B cell (primary cell): Measurements from ENCODE around the gene HOXC4. TPM values are rescaled to one million over a fixed set of nuclear protein-coding genes. Genes with fewer than 3 reads are reported as not detected.

ENCODE experiments used
- ATAC-seq: fragments of 200-7000 bp; cut with Tn5 transposase; one replicate; pipeline ENCODE4 v1.10.0; 2021; ENCODE audit warnings: low read depth, mild to moderate bottlenecking, moderate number of reproducible peaks, moderate library complexity
- CTCF ChIA-PET: fragments of 350-600 bp; sonication (Branson Sonifier 250); formaldehyde crosslinking; loops from one replicate; lab custom pipeline; 2021; ENCODE audit warnings: antibody characterized with exemption, inconsistent platforms; lab: Charles Lee
- POLR2A ChIA-PET: fragments of 350-600 bp; sonication (Branson Sonifier 250); formaldehyde crosslinking; loops from one replicate; lab custom pipeline; 2021; ENCODE audit warnings: antibody characterized with exemption; lab: Charles Lee
- DNase-seq: peaks from one replicate; pipeline ENCODE4 v3.0.0; 2013
- H2AFZ ChIP-seq: 2 replicates; pipeline ENCODE4 v1.6.1; 2012; ENCODE audit warnings: mild to moderate bottlenecking, low read depth, low read length; ENCODE audit not compliant: insufficient read depth, poor library complexity, severe bottlenecking
- H3K27ac ChIP-seq, 2 donors: 1 replicate in 1 of 2; 2 replicates in 1 of 2; pipeline ENCODE4 v1.5.1; 2012 to 2013; ENCODE audit warnings: low read length in 2 of 2, mild to moderate bottlenecking in 2 of 2, moderate library complexity in 1 of 2
- H3K27me3 ChIP-seq, 4 experiments: fragments of 200-600 bp in 1 of 4; sonication (generic) in 1 of 4; replicated peaks in 1 of 4; 1 replicate in 2 of 4; 2 replicates in 2 of 4; pipeline versions ENCODE4 v1.6.1 to v1.7.0; 2013 to 2016; ENCODE audit warnings: low read length in 3 of 4, mild to moderate bottlenecking in 2 of 4, mixed read lengths in 1 of 4, moderate library complexity in 1 of 4; ENCODE audit not compliant: insufficient read depth in 4 of 4, control insufficient read depth in 3 of 4; ENCODE audit errors: control extremely low read depth in 1 of 4
- H3K36me3 ChIP-seq, 2 experiments: replicated peaks in 1 of 2; 1 replicate in 1 of 2; 2 replicates in 1 of 2; pipeline versions ENCODE4 v1.6.1 to v1.7.1; 2013; ENCODE audit warnings: low read length in 1 of 2; ENCODE audit not compliant: insufficient read depth in 2 of 2, control insufficient read depth in 1 of 2; ENCODE audit errors: control extremely low read depth in 1 of 2, extremely low read depth in 1 of 2
- H3K4me1 ChIP-seq, 2 donors: fragments of 200-600 bp in 1 of 2; sonication (generic) in 1 of 2; 1 replicate in 1 of 2; 2 replicates in 1 of 2; pipeline versions ENCODE4 v1.5.1 to v1.6.1; 2013 to 2017; ENCODE audit warnings: low read length in 2 of 2; ENCODE audit not compliant: control insufficient read depth in 2 of 2, insufficient read depth in 2 of 2
- H3K4me2 ChIP-seq: replicated peaks from 2 replicates; pipeline ENCODE3; 2012; ENCODE audit warnings: mild to moderate bottlenecking, low read depth, low read length; ENCODE audit not compliant: poor library complexity, severe bottlenecking
- H3K4me3 ChIP-seq, 5 experiments: fragments of 200-600 bp in 1 of 5; sonication (generic) in 1 of 5; 1 replicate in 3 of 5; 2 replicates in 2 of 5; pipeline versions ENCODE4 v1.5.1 to v1.7.0; 2011 to 2016; ENCODE audit warnings: low read length in 4 of 5, mild to moderate bottlenecking in 4 of 5, low read depth in 2 of 5, control low read depth in 1 of 5, moderate library complexity in 1 of 5; ENCODE audit not compliant: insufficient read depth in 1 of 5; ENCODE audit errors: control extremely low read depth in 1 of 5, extremely low read depth in 1 of 5
- H3K79me2 ChIP-seq: fragments of 200-600 bp; sonication (generic); one replicate; pipeline ENCODE4 v1.6.0; 2016; ENCODE audit warnings: low read length; ENCODE audit not compliant: control insufficient read depth, insufficient read depth
- H3K9ac ChIP-seq: fragments of 200-600 bp; sonication (generic); 2 replicates; pipeline ENCODE4 v1.6.1; 2017; ENCODE audit warnings: mild to moderate bottlenecking, low read length, moderate library complexity
- H3K9me3 ChIP-seq, 3 donors: one replicate each; pipeline versions ENCODE4 v1.6.1 to v1.7.1; 2013; ENCODE audit warnings: low read length in 2 of 3; ENCODE audit not compliant: control insufficient read depth in 2 of 3, insufficient read depth in 1 of 3; ENCODE audit errors: control extremely low read depth in 1 of 3
- H4K20me1 ChIP-seq: 2 replicates; pipeline ENCODE4 v1.6.0; 2012; ENCODE audit warnings: mild to moderate bottlenecking, low read length; ENCODE audit not compliant: insufficient read depth, control insufficient read depth, poor library complexity, severe bottlenecking
- H3K27ac Mint-ChIP-seq: one replicate; pipeline ENCODE4 v1.8.0; 2021; ENCODE audit warnings: mixed read lengths
- H3K27me3 Mint-ChIP-seq: one replicate; pipeline ENCODE4 v1.8.0; 2021; ENCODE audit warnings: mixed read lengths
- H3K4me1 Mint-ChIP-seq: one replicate; pipeline ENCODE4 v1.8.0; 2021; ENCODE audit warnings: mixed read lengths
- H3K4me3 Mint-ChIP-seq: one replicate; pipeline ENCODE4 v1.8.0; 2021; ENCODE audit warnings: mixed read lengths
- H3K9me3 Mint-ChIP-seq: one replicate; pipeline ENCODE4 v1.8.0; 2022; ENCODE audit warnings: mixed read lengths; ENCODE audit not compliant: insufficient read depth
- CTCF ChIP-seq: fragments of 200-600 bp; IDR thresholded peaks from one replicate; pipeline ENCODE4 v1.8.0; 2022; ENCODE audit warnings: antibody characterized with exemption, mild to moderate bottlenecking
- EZH2 ChIP-seq: IDR thresholded peaks from 2 replicates; pipeline ENCODE4 v1.6.1; 2012; ENCODE audit warnings: borderline replicate concordance, low read depth, mild to moderate bottlenecking, moderate library complexity, low read length; ENCODE audit not compliant: insufficient read depth, poor library complexity, severe bottlenecking
- WGBS: methylation state at CpG from one replicate; pipeline ENCODE4 v1.1.5; 2013; ENCODE audit warnings: missing lambda C conversion rate; ENCODE audit not compliant: insufficient coverage; 5-methylcytosine and 5-hydroxymethylcytosine counted together
- intact Hi-C: fragments of 100-400 bp; cut with micrococcal nuclease; formaldehyde crosslinking; loops from one replicate; pipeline ENCODE4 v1.10.0; 2022
- polyA plus RNA-seq: library from polyadenylated mRNA; depleted of rRNA; stranded (reverse); fragments of >200 nt; gene quantifications from 2 replicates; pipeline ENCODE4 v1.2.3, GENCODE V29; 2012
- total RNA-seq, 2 donors: library from RNA; stranded (reverse); fragments of 120-200 nt in 1 of 2; gene quantifications; 1 replicate in 1 of 2; 2 replicates in 1 of 2; pipeline versions ENCODE4 v1.2.3 to v1.2.4, GENCODE V29; 2013 to 2022

Gene HOXC4
- total and polyA plus RNA-seq, 2 donors (not counting 1 experiment from before 2014, with no cell fraction given), result 4.3 to 6.5 TPM

- H2AFZ ChIP-seq, result no peak overlapping the region
- no peak overlapping the region for H3K4me2 ChIP-seq
- intact Hi-C loops, result no loop called here
Measured at GRCh38 chr12:54037360-54038283, 16.0 kb upstream of the HOXC4 start.

More at GRCh38 chr12:54037360-54038283, 16.0 kb upstream of the HOXC4 start:
- H3K27ac ChIP-seq, result no peak overlapping the region
- H3K79me2 ChIP-seq, result no peaks in the 10 kb centered on the region
- peaks cover 75% of the 10 kb centered on the region for H3K27me3 Mint-ChIP-seq
- TF ChIP-seq CTCF (no peak), EZH2 (no peak)
- peaks cover 23 to 27% of the 10 kb centered on the region in 2 donors for H3K4me1 ChIP-seq
- no peaks in the 10 kb centered on the region for H4K20me1 ChIP-seq
- H3K4me3 Mint-ChIP-seq, result no peak overlapping the region
- no CpG with 5 or more reads among the region's 14 CpGs for whole genome bisulfite sequencing
- H3K27ac Mint-ChIP-seq, result no peak overlapping the region
- H3K36me3 ChIP-seq, result no peaks in the 10 kb centered on the region
- ATAC-seq (no peak), DNase-seq (no peak)
- peaks cover 0 to 31% (median 4%) of the 10 kb centered on the region in 3 donors for H3K9me3 ChIP-seq
- H3K4me3 ChIP-seq, result no peak overlapping the region
- ChIA-PET POLR2A (no interaction called here), CTCF (interaction anchor here (0.5 to 1.6 kb wide), 4 partner anchors 154 to 271 kb away, joined by 3 to 5 read pairs (median 4); no protein-coding TSS in a partner anchor)
- H3K9me3 Mint-ChIP-seq, result no peaks in the 10 kb centered on the region
- peaks cover 17% of the 10 kb centered on the region for H3K4me1 Mint-ChIP-seq
- H3K27me3 ChIP-seq, result peaks cover 0 to 92% (median 60%) of the 10 kb centered on the region in 4 experiments
- no peak overlapping the region for H3K9ac ChIP-seq
